Measurements from ENCODE around the gene WDR90.
A peak's percentile ranks its signal among the peaks of the same experiment; 100 is the strongest.

Gene WDR90

DNA sequence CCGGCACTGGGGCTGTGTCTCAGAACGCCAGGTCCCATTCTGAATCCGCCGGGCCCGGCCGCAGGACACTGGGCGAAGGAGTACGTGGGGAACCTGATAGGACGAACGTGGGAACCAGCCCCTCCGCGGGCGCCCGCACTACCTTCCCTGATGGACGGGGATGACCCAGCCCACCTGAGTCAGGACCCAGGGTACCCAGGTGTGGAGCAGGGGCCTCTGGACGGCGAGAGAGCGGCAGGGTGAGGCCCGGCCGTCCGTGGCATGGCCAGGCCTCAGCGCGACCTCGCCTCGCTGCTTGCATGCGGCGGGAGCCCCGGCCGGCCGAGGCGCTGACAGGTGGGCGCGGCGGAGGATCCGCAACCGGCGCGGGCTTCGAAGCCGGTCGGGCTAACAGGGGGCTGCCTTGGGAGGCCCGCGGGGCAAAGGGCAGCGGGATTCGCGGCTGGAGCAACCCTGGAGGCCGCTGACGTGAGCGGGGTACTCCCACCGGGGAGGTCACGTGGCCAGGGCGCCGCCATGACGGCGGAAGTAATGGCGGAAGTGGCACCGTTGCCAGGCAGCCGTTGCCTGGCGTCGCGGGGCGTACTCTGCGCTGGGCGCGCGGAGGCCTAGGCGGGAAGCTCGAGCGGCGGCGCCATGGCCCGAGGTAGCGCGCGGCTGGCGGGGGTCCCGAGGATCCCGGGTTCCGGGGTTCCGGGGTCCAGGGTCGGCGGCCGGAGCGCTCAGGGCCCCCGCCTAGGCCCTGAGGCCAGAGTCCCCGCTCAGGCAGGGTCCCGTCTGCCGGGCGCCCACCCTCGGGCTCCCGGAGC, at the start of gene WDR90:
WDR90 (plus strand) TSS at position 585 of the 809 bp plus-strand sequence; CDS start at position 637, 52 bp downstream.
- peak; percentile 91 to 92 for DNase-seq

DNA sequence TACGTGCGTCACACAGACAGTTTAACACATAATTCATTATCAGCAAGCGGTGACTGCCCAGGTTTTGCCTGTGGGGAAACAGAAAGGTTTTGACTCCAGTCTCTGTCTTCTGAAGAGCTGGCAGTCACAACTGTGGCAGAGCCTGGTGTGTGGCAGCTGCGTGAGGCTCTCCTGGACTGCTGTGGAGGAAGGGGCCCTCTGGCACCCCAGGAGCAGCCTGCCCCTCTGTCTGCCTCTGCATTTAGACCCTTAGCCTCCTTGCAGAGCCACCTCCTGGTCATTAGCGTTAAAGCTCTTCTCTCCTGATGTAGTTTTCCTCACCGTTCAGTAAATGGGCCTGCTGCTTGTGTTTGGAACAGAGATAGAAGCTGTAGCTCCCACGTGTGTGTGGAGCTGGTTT, 48.4 kb upstream of the WDR90 start:
- no peak for DNase-seq

DNA sequence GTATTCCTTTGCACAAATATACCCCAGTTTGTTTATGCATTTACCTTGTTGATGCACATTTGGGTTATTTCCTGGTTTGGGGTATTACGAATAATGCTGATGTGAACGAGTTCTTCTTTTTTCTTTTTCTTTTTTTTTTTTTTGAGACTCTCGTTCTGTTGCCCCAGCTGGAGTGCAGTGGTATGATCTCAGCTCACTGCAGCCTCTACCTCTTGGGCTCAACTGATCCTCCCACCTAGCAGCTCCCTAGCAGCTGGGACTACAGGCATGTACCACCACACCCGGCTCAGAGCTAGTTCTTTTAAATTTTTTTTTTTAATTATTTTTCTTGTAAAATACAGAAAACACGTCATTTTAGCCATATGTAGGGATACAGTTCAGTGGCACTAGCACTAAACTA, 45.2 kb upstream of the WDR90 start:
- no peak for DNase-seq

DNA sequence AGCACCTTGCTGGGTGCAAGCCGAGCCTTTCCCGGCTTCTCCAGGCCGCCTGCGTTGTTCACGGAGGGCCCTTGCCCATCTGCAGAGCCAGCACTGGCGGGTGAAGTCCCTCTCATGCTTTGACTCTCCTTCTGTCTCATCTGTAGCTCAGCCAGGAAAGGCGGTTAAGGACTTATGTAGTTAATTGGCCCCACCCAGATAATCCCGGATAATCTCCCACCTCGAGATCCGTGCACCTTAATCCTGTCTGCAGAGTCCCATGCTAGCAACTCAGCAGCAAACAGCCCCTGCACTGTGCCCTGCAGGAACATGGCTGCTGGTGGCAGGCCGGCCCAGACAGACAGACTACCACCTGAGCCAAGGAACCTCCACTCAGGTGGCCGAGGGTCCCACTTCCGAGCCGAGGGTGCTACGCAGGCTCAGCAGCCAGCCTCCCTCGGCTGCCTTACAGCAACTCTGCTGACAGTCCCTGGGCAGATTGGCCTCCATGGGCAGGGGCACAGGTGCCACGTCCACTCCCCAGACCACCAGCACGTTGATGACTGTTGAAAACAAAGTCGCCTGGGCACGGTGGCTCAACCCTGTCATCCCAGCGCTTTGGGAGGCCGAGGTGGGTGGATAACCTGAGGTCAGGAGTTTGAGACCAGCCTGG, 42.4 kb upstream of the WDR90 start:
- DNase-seq: no peak

DNA sequence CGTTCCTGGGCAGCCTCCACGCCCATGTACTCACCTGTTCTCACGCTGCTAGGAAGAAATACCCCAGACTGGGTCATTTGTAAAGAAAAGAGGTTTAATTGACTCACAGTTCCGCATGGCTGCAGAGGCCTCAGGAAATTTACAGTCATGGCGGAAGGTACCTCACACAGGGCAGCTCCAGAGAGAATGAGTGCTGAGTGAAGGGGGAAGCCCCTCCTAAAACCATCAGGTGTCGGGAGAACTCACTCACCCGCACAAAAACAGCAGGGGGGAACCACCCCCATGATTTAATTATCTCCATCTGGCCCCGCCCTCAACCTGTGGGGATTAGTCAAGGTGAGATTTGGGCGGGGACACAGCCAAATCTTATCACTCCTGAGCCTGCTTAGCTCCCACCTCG, 41.1 kb upstream of the WDR90 start:
- DNase-seq: no peak

DNA sequence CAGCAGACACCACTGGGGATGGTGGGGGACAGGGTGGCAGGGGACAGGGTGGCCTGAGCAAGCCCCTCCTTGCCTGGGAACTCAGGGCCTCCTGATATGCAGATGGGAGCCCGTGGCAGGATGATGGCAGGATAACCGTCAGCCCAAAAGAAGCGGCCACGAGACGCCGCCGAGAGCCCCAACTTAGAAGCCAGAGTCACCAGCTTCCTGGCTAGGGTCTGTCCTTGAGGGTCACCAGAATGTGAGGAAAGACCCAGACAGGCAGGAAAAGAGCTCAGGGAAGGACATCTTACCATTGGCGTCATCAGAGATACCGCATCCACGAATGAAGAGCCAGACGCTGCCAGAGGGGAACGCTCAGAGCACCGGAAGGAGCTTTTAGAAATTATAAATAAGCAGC, 39.8 kb upstream of the WDR90 start:
- no peak for DNase-seq

DNA sequence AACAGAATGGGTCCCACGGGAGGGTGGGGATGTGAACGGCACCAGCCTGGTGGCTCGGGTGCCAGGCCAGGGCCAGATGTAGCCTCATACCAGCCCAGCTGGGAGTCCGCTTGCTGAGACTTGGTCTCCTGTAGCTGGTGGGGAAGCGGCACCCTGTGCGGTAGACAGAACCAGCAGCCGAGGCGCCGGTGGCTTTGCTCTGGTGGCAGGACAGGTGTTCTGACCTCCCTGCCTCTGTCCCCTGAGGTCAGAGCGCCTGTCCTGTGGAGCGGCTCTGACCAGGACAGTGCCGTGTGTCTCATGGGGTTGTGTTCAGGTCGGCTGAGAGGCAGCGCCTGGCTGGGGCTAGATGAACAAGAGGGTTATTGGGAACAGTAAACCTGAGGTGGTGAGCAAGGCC, 39.2 kb upstream of the WDR90 start:
- no peak for DNase-seq

DNA sequence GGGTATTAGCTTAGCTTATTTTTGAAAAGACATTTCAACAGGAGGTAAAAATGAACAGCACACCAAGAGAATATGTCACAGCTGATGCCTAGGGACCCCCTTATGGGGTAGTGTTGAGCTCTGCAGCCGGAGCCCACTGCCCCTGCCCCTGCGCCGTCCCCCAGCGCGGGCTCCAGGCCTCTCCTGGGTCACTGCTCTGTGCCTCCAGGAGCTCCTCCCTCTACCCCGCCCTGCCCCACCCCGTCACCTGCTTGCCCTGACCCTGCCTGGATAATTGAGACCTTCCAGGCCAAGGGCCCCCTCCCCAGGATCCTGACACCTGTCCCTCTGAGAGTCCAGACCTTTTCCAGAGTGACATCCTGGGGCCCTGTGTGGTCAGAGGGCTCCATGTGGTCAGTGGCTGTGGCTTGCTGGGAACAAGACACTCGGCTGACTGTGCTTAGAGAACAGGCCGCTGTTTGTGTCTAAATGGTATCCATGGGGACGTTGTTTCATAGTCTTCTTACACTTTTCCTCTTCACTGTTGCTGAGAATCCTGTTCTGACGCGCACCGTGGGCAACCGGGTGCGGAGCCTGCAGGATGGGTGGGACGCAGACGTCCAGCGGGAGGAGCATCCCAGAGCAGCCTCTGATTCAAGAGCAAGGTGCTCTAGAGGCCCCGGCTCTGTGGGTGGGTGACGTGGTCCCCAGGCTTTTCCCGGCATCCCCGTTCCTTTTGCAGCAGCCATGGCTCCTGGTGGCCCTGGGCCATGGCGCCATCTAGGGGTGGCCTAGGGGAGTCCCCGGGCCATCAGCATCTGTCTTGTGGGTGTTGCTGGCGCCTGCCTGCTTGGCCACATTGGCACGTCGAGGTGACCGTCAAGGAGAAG, 38.4 kb upstream of the WDR90 start:
- peak; percentile 48 to 56 for DNase-seq

DNA sequence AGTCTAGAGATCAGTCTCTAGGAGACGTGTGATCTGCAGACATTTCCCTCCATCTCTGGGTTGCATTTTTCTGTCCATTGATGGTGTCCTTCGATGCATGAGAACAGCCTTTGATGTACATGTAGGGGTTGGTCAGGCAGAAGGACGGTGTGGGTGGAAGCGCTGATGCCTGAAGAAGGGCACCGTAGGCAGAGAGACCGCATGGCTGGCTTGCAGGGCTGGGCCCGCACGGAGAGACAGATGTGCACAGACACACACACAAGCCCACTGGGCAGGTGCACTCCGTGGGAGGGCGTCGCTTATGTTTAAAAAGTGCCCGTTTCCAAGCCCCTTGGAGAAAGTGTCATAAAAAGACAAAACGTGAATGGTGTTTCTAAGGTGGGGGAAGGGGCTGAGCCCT, 34.0 kb upstream of the WDR90 start:
- no peak for DNase-seq

DNA sequence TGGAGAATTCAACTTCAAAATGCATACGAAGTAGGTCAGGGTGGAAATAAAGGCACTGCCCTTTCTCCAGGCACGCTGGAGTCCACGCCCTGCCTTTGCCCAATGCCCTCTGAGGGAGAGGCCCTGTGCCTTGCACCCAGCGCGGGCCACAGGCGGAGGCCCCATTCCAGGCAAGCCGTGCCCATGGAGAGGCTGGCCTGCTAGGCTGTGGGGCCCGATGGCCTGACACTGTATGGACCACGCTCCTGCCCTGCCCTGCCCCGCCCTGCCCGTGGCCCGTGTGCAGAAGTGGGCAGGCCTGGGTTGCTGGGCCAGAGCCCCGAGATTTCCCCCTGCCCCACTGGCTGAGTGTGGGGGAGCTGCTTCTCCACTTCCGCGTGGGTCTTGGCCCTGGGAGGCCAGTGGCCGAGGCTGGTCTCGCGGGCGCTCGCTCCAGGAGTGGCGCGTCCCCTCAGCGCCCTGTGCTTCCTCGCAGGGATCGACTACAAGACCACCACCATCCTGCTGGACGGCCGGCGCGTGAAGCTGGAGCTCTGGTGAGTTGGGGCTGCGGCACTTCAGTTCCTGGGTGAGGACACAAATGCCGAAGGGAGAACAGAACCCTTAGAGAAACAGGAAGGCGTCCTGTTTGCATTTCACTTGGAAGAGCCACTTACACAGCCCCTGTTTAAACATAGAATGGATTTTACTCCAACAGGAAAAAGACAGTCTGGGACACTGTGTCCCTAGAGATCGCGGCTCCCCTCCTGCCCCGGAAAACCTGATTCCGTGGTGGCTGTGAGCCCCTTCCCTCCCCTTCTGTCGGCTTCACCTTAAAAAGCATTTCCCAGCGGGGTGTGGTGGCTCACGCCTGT, 32.2 kb upstream of the WDR90 start:
- DNase-seq: no peak

DNA sequence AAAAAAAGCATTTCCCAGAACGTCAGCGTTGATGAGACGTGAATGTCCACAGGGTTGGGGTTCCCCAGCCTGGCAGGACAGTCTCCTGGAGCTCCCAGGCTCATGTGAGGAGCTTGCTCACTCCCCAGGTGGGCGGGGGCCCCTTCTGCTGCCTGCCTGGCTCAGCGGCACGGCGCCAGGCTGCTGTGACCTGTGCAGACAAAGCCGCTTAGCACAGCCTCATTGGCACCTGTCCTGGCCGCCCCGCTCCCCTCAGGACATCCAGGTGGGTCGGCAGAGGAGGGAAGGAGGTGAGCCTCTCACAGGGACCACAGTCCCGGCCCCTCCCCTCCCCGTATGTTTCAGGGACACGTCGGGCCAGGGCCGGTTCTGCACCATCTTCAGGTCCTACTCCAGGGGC, 31.3 kb upstream of the WDR90 start:
- no peak for DNase-seq

DNA sequence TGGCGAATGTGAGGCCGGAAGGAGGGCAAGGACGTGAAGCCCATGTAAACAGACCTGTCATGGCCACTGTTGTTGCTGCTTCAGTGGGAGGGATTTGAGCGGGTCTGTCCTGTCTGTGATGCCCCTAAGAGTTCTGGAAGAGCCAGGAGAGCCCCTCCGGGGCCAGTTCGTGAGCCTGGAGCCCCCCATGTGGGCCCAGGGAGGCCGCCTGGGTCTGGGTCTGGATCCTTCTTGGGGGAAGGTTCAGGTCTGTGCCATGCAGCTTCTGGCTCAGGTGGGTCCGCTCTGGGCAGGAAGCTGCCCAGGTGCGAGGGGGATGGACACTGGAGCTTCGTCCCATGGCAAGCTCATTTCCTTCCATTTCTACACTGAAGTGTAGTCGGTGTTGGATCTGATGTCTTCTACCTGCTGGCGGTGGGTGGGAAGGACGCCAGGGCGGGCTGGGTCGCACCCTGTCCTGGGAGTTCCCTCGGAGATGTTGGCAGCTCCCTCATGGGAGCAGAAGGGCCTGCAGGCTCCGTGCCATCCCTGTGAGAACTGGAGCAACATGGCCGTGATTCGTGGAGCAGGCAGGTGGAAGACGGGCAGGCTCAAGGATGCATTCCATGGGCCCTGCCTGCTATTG, 29.6 kb upstream of the WDR90 start:
- no peak for DNase-seq

DNA sequence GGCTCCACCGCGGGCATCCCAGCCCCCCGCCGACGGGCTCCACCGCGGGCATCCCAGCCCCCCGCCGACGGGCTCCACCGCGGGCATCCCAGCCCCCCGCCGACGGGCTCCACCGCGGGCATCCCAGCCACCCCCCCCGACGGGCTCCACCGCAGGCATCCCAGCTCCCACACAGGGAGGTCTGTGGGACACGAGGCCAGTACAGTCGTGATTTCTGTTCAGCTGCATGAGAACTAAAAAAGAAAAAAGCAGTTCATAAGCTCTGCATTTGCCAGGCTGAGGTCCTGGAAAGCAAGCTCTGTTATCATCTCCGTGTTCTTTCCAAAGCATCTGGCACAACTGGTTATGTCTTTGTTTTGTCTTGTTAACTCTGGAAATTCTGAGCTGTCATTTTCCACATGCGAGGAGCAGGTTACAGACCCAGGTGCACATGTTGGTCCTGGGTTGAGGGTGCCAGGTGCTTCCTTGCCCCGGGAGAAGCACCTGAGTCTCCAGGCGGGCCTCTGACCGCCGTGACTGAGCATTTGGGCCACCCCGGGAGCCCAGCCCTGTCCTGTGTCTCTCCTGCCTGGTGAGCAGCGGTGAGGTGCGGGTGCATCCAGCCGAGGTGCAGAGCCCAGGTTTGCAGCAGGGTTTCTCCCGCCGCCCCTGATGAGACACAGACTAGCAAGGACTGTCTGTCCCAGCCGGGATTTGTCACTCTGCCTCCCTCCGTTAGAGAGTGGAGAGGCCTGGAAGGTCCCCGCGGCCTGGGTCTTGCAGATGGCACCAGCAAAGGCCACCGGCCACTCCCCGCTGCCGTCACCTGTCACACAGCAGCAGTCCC, 28.3 kb upstream of the WDR90 start:
- DNase-seq: no peak

DNA sequence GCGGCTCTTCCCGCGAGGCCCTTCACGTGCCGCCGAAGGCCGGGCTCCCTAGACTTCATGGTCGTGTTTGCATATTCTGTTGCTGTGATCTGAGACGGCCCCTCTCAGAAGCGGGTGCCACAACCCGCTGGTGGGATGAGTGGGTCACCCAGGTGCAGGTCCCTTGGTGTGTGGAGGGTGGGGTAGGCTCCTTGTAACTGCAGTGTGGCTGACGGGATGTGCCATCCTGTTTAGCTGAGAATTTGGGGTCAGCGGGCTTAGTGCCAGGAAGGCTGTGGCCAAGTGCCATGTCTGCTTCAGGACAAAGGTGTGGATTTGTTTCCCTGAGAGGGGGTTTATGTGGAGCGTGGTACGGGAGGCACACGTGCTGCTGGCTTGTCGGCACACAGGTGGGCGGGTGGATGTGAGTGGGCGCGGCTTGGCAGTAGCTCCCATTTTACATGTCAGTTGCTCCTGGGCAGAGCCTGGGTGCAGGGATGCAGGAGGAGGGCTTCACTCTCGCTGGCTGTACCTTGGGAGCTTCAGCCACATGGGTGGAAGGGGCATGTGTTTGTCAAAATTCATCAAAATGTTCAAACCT, 27.5 kb upstream of the WDR90 start:
- no peak for DNase-seq

DNA sequence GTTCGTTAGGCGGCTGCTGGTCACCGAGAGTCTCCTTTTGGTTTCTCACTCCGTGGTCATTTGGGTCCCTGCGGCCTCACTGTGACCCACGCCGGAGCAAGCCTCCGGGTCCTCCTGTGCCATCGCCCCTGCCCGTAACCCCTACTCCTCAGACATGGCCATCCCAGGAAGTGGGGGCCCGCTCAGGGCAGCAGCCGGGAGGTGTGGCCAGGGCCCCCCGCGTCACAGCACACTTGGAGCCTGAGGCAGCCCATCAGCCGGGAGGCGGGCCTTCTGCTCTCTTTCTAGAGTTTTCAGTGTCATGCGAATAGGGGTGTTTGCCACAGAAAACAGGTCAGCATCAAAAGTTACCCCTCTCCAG, 26.3 kb upstream of the WDR90 start:
- no peak for DNase-seq

DNA sequence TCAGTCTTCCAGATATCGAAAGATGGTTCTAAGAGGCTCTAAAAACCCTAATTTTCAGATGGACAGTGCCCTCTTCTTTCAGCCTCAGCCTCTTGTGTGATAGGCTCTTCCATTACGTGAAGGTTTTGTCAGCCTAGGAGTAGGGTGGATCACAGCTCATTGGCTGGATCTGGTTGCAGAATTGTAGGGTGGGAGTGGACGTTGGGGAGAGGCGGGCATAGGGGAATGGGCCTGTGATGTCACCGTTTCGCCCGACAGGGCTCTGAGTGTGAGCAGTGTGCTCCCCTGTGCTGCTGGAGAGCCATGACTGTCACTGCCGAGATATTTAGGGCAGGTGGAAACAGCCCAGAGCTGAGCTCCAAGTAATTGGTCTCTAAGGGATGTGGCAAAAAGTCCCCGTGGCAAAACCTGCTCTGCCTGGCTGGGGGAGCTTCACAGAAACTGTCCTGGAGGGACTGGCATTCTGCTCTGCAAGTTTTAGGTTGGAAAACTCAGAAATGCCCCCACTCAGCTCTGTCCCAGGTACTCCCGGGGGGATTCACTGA, 24.6 kb upstream of the WDR90 start:
- DNase-seq: no peak

DNA sequence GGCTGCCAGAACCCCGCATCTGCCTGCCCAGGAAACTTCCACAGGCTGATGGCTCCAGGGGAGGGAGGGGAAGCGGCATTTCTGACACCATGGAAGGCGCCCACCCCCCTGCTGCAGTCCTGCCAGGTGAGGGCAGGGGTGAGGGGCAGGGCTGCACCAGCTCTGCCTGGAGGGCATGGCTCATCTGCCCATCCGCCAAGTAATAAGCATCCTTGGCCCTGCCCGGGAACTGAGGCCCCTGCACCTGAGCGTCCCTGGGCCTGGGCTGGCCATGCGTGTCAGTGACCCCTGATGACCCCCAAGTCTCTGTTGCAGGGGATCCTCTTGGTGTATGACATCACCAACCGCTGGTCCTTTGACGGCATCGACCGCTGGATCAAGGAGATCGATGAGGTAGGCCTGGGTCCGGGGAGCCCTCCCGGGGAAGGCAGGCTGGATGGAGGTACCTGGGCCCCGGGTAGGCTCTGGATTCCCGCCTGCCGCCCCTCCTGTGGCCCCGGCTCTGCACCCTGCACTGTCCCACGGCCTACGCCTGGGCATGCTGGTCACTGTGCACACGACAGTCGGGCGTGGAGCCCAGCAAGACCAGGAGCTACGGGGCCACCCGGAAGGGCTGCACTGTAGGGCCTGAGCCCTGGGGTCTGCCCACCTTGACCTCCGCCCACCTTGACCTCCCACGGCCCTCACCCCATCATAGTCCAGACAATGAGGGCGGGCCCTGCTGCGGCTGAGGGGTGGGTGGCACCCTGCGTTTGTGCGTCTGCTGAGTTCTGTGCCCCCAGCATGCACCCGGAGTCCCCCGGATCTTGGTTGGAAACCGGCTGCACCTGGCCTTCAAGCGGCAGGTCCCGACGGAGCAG, 23.8 kb upstream of the WDR90 start:
- no peak for DNase-seq

DNA sequence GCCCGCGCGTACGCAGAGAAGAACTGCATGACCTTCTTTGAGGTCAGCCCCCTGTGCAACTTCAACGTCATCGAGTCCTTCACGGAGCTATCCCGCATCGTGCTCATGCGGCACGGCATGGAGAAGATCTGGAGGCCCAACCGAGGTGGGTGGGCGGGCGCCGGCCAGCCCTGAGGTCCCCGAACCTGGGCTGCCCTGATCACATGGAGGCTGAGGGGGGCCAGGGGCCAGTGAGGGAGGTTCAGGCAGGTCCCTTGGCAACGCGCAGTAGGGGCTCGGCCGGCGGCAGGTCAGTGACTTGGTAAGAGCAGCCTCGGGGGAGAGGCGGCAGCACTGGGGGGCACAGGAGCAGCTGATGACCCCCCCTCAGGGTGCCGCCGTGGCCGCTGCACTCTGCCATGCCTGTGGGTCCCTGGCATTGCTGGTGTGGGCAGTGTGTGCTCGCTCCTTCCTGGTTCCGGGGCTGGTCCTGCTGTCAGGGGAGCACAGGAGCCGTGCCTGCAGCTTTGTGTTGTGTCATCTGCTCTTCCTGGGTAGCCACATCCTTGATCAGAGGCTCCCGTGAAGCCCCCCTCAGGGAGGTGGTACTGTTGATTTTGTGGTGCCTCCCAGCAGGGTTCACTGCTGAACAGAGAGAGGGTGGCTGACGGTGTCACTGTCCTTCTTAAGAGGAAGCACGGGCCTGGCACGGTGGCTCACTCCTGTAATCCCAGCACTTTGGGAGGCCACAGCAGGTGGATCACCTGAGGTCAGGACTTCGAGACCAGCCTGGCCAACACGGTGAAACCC, 23.0 kb upstream of the WDR90 start:
- DNase-seq: no peak

Measured in activated CD4-positive, alpha-beta T cell treated with anti-CD3 and anti-CD28 coated beads for 4 hours (primary cell).